ENCODE measurements around the gene UCKL1. TPM values are rescaled to one million over a fixed set of nuclear protein-coding genes. Genes with fewer than 3 reads are reported as not detected.

UCKL1 gene
- total RNA-seq, 1 experiment from 2014 or later = 47.4 TPM

DNA sequence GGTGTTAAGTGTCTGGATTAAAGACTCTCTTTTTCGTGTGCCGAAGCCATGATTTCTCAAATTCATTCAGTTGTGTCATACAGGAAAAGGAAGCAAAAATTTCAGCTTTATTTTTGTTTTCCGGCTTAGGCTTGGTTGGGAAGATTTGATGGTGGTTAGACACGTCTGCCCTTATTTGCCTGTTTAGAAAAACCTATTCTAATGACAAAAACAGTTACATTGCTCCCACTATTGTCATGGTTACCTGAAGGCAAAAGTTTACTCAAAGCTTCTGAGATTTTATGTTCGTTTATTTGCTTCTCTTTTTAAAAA is 60.3 kb downstream of the UCKL1 start:
- H3K4me1 ChIP-seq (ENCODE audit: control insufficient read depth, insufficient read depth, low read length) = peaks cover 22% of the 10 kb centered on the region
- H3K9me3 ChIP-seq (ENCODE audit: control insufficient read depth, insufficient read depth, low read depth, low read length) = no peaks in the 10 kb centered on the region
- peak overlapping the region; percentile 72 to 76 for H3K4me3 ChIP-seq (ENCODE audit: low read depth in 2 of 2, low read length in 2 of 2)
- TF ChIP-seq, protein P1, sequence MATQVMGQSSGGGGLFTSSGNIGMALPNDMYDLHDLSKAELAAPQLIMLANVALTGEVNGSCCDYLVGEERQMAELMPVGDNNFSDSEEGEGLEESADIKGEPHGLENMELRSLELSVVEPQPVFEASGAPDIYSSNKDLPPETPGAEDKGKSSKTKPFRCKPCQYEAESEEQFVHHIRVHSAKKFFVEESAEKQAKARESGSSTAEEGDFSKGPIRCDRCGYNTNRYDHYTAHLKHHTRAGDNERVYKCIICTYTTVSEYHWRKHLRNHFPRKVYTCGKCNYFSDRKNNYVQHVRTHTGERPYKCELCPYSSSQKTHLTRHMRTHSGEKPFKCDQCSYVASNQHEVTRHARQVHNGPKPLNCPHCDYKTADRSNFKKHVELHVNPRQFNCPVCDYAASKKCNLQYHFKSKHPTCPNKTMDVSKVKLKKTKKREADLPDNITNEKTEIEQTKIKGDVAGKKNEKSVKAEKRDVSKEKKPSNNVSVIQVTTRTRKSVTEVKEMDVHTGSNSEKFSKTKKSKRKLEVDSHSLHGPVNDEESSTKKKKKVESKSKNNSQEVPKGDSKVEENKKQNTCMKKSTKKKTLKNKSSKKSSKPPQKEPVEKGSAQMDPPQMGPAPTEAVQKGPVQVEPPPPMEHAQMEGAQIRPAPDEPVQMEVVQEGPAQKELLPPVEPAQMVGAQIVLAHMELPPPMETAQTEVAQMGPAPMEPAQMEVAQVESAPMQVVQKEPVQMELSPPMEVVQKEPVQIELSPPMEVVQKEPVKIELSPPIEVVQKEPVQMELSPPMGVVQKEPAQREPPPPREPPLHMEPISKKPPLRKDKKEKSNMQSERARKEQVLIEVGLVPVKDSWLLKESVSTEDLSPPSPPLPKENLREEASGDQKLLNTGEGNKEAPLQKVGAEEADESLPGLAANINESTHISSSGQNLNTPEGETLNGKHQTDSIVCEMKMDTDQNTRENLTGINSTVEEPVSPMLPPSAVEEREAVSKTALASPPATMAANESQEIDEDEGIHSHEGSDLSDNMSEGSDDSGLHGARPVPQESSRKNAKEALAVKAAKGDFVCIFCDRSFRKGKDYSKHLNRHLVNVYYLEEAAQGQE (IDR thresholded peaks at IDR 0.05; ENCODE audit: insufficient read depth in 1 of 2, low read depth in 2 of 2, low read length in 1 of 2) = no peak
- TF ChIP-seq TCF7L2 (IDR thresholded peaks at IDR 0.05; ENCODE audit: low read depth, low read length) (no peak), POLR2AphosphoS5 (IDR thresholded peaks at IDR 0.05; ENCODE audit: low read depth, low read length) (no peak), SIN3A (IDR thresholded peaks at IDR 0.05; ENCODE audit: borderline replicate concordance, insufficient read depth, low read depth, low read length) (no peak)
- TF ChIP-seq, protein P2, sequence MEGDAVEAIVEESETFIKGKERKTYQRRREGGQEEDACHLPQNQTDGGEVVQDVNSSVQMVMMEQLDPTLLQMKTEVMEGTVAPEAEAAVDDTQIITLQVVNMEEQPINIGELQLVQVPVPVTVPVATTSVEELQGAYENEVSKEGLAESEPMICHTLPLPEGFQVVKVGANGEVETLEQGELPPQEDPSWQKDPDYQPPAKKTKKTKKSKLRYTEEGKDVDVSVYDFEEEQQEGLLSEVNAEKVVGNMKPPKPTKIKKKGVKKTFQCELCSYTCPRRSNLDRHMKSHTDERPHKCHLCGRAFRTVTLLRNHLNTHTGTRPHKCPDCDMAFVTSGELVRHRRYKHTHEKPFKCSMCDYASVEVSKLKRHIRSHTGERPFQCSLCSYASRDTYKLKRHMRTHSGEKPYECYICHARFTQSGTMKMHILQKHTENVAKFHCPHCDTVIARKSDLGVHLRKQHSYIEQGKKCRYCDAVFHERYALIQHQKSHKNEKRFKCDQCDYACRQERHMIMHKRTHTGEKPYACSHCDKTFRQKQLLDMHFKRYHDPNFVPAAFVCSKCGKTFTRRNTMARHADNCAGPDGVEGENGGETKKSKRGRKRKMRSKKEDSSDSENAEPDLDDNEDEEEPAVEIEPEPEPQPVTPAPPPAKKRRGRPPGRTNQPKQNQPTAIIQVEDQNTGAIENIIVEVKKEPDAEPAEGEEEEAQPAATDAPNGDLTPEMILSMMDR (IDR thresholded peaks at IDR 0.05) = no peak
- DNase-seq (ENCODE audit: low read depth, low spot score) = no peak
- CTCF ChIA-PET = interaction anchor here (0.6 kb wide), 1 partner anchor 275 kb away, joined by 3 read pairs; no protein-coding TSS in a partner anchor
- intact Hi-C loops (cut with micrococcal nuclease; ENCODE audit: unreplicated experiment) (no loop called here), in situ Hi-C loops (cut with HindIII; ENCODE audit: low pct_unique_long_range_greater_than_20kb, low sequenced_read_pairs) (no loop called here)
- POLR2A ChIA-PET = interaction anchor here (0.5 to 0.7 kb wide), 4 partner anchors 14 to 188 kb away, joined by 3 to 10 read pairs (median 5); partner anchors contain the start of genes ARFRP1 and ZGPAT
- peak overlapping the region; percentile 91 for H3K27ac ChIP-seq (ENCODE audit: low read length)
- no peaks in the 10 kb centered on the region for H3K27me3 ChIP-seq (ENCODE audit: control insufficient read depth, insufficient read depth, low read length)
- ATAC-seq = no peak
- H3K36me3 ChIP-seq (ENCODE audit: control insufficient read depth, insufficient read depth, low read length) = 0 out of 2 replicates have a peak, but pooled peaks cover 2% of the 10 kb centered on the region
- BruUV-seq (replicated peaks) = no TSS peak

DNA sequence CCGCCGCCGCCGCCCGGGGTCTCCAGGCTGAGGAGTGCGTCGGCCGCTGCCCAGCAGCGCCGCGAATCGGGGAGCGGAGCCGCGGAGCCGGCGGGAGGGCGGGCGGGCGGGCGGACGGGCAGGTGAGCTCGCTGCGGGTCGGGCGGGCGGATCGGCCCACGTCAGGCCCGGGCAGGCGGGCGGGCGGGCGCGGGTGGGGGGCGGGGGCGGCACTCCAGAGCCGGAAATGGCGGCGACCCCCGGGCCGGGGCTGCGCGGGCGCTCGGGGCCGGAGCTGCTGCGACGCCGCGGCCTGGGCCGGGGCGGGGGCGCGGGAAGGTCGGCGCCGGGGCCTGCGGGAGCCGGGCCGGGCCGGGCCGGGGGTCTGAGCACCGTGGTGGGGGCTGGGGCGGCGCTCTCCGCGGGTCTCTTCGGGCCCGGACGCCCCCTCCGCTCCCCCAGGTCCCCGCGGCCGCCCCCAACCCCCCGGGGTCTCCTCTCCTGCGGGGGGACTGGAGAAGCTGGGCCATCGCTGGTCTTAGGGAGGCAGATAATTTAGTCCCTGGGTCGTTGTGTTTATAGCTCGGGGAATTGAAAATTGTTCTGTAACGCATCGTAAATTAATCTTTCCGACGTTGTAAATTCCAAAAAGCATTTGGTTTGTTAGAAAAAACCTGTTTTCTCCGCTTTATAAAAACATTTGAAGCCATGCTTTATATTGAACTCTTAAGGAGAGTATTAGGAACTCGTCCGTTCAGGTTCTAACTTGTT is 60.8 kb downstream of the UCKL1 start:
- H3K27ac ChIP-seq (ENCODE audit: low read length) = peak overlapping the region; percentile 91
- peaks cover 5% of the 10 kb centered on the region for H3K36me3 ChIP-seq (ENCODE audit: control insufficient read depth, insufficient read depth, low read length)
- BruUV-seq (replicated peaks) = no TSS peak
- in situ Hi-C loops (cut with HindIII; ENCODE audit: low pct_unique_long_range_greater_than_20kb, low sequenced_read_pairs) = no loop called here
- intact Hi-C loops (cut with micrococcal nuclease; ENCODE audit: unreplicated experiment) = no loop called here
- no peak for TF ChIP-seq POLR2AphosphoS5 (IDR thresholded peaks at IDR 0.05; ENCODE audit: low read depth, low read length)
- H3K4me3 ChIP-seq (ENCODE audit: low read depth in 2 of 2, low read length in 2 of 2) = peak overlapping the region; percentile 72 to 76
- peaks cover 19% of the 10 kb centered on the region for H3K4me1 ChIP-seq (ENCODE audit: control insufficient read depth, insufficient read depth, low read length)
- no peaks in the 10 kb centered on the region for H3K27me3 ChIP-seq (ENCODE audit: control insufficient read depth, insufficient read depth, low read length)
- ChIA-PET CTCF (interaction anchor here (0.6 kb wide), 1 partner anchor 274 kb away, joined by 3 read pairs; no protein-coding TSS in a partner anchor), POLR2A (interaction anchor here (0.5 to 0.7 kb wide), 4 partner anchors 15 to 161 kb away, joined by 3 to 10 read pairs (median 5); no protein-coding TSS in a partner anchor)
- H3K9me3 ChIP-seq (ENCODE audit: control insufficient read depth, insufficient read depth, low read depth, low read length) = no peaks in the 10 kb centered on the region
- no peak for DNase-seq (ENCODE audit: low read depth, low spot score)
- no peak; the same call in 1 of the 2 replicates for ATAC-seq
